Tongue (tissue), 2 donors: Measurements from ENCODE around the gene LEPROT. TPM values are rescaled to one million over a fixed set of nuclear protein-coding genes. Genes with fewer than 3 reads are reported as not detected.
"Not testable (repeated sequence)": the region's sequence is repeated elsewhere in the genome, so short reads cannot be mapped to it uniquely, and the experiment has no call there.

Experiments
- DNase-seq: peaks from one replicate; pipeline ENCODE4 v3.0.0-alpha.2; 2015
- total RNA-seq: library from RNA; depleted of rRNA; stranded (reverse); fragments of >200 nt; gene quantifications from one replicate; pipeline ENCODE4 v1.2.3, GENCODE V29; 2014

The LEPROT gene
- total RNA-seq, 1 donor from 2014 or later = 60.3 TPM

GRCh38 chr1:65437616-65438015 is 17.1 kb downstream of the LEPROT start:
- DNase-seq = no peak

- no peak for DNase-seq
Observed at GRCh38 chr1:65440322-65440900, 19.9 kb downstream of the LEPROT start.

GRCh38 chr1:65440915-65441314 is 20.4 kb downstream of the LEPROT start:
- no peak for DNase-seq

GRCh38 chr1:65441464-65441863 is 21.0 kb downstream of the LEPROT start:
- DNase-seq = no peak

DNA sequence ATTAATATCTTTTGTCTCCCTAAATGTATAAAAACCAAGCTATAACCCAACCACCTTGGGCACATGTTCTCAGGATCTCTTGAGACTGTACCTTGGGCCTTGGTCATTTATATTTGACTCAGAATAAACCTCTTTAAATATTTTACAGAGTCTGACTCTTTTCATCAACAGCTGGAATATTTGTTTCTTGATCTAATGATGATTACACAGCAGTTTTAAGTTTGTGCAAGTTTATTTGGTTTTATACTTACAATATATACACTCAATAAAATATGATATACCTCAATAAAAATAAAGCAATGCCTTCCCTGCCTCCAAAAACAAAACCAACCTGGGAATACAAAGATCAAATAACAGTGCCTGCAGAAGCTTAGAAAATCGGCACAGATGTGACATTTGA is 22.0 kb downstream of the LEPROT start:
- no peak for DNase-seq

DNA sequence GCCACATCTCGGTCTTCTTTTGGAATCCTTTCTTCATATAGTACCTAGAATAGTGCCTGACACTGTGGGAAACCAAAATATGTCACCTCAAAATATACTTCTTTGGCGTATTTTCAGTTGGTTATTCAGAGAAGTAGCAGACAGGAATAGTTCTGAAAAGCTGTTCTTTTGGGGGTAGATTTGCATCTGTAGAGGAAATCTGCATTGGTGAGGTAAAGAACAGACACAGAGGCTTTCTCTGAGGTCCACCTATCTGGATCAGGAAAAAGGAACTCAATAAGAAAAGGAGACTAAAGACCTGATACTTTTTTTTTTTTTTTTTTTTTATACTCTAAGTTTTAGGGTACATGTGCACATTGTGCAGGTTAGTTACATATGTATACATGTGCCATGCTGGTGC is 23.2 kb downstream of the LEPROT start:
- DNase-seq = no peak

DNA sequence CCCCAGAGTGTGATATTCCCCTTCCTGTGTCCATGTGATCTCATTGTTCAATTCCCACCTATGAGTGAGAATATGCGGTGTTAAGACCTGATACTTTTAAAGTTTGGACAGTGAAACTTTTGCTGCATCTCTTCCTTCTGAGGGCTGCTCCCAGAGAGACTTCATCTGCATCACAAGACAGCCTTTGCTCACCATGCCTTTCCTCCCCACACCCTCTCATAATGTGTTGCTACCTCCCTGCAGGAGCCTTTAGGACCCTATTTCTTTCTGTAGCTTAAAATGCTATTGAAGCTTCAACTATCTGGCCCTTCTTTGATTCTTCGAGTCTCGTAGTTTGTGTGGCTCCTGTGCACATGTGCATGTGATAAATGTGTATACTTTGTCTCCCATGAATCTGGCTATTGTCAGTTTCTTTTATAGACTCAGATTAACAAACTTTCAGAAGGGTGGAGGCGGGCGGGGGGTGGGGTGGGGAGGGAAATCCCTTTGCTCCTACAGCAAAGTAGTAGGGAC is 23.7 kb downstream of the LEPROT start:
- no peak for DNase-seq

DNA sequence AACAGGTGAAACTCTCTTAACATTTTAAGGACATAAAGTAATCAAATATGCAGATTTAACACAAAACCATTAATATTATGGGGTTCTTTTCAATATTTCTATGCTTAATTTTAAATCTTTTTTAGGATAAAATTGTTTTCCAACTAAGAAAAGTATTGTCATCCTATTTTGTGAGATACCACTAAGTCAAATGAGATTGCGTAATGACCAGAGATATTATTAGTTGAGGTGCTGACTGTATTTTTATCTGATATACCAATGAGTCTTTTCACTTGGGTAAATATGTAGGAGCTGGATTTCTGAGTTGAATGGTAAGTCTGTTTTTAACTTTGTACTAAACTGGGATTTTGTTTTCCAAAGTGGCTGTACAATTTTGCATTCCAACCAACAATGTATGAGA is 25.4 kb downstream of the LEPROT start:
- DNase-seq = no peak

DNA sequence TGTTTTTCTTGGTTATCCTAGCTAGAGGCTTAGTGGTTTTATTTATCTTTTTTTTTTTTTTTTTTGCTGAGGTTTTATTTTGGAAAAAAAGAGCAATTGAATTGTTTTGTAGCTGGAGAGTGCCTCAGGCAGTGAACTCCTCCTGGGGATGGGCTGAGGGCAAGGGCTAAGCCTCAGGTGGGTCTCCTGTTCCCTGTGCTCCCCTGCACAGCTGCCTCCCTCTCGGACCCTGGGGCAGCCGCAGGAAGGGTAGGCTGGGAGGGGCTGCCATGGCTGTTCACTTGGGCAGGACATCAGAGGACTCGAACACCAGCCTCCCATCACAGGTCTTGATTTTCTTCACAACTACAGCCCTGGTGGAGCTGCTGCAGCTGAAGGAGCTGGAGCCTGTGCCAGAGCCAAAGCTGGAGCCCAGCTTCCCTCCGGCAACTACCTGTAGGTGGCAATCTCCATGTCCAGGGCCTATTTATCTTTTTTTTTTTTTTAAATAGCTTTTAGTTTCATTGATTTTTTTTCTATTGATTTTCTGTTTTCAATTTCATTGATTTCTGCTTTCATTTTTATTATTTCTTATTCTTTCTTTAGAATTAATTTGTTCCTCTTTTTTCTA is 28.9 kb downstream of the LEPROT start:
- DNase-seq = no peak

DNA sequence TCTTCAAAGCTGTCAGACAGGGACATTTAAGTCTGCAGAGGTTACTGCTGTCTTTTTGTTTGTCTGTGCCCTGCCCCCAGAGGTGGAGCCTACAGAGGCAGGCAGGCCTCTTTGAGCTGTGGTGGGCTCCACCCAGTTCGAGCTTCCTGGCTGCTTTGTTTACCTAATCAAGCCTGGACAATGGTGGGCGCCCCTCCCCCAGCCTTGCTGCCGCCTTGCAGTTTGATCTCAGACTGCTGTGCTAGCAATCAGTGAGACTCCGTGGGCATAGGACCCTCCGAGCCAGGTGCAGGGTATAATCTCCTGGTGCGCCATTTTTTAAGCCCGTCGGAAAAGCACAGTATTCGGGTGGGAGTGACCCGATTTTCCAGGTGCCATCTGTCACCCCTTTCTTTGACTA is 35.2 kb downstream of the LEPROT start:
- not testable (repeated sequence) for DNase-seq

DNA sequence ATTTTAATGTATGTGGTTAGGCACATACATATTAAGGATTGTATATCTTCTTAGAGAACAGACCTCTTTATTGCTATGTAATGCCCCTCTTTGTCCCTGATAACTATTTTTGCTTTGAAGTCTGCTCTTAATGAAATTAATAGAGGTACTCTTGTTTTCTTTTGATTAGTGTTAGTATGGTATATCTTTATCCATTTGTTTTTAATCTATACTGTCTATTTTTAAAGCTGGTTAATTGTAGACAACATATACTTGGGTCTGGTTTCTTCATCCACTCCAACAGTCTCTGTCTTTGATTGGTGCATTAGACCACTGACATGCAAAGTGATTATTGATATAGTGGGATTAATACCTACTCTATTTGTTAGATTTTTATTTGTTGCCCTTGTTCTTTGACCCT is 36.0 kb downstream of the LEPROT start:
- DNase-seq = no peak

GRCh38 chr1:65457868-65458267 is 37.4 kb downstream of the LEPROT start:
- no peak for DNase-seq

- DNase-seq = no peak
Observed at GRCh38 chr1:65458730-65459396, 38.4 kb downstream of the LEPROT start.

GRCh38 chr1:65459397-65459768 is 38.9 kb downstream of the LEPROT start:
- DNase-seq = no peak

DNA sequence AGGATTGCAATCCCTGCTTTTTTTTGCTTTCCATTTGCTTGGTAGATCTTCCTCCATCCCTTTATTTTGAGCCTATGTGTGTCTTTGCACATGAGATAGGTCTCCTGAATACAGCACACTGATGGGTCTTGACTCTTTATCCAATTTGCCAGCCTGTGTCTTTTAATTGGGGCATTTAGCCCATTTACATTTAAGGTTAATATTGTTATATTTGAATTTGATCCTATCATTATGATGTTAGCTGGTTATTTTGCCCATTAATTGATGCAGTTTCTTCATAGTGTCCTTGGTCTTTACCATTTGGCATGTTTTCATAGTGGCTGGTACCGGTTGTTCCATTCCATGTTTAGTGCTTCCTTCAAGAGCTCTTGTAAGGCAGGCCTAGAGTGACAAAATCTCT is 45.4 kb downstream of the LEPROT start:
- not testable (repeated sequence) for DNase-seq

- peak; percentile 19 for DNase-seq
Observed at GRCh38 chr1:65467536-65467935, 47.1 kb downstream of the LEPROT start.

DNA sequence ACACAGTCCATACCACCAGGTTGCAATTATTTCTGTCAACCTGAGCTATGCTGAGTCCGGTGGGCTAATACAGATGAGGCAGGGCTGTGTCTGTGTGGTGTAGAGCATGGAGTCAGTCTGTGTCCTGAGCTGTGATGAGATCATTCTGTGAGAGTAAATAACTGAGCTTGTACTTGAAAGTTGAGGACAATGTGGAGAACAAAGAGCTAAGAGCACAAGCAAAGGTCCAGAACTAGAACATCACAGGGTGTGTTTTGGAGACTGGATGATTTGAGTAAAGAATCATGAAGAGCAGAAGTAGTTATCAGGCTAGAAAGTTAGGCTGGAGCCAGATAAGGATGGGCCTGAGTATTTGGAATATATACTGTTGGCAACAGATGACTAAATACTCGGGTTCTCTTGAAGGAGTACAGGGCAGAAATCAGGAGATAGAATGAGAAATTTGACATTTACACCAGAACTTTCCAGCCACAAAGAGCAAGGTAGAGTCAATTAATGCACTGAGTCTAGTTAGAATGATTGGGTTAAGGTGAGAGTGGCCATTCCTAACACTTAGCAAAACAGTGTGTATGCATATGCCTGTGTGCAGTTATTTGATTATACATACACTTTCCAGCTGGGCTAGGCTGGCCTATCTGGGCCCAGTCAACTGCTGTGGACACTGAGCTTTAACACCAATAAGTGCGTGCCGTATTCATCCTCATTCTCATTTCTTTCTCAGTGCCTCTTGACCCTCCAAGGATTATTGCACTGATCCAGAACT is 48.8 kb downstream of the LEPROT start:
- DNase-seq = no peak

DNA sequence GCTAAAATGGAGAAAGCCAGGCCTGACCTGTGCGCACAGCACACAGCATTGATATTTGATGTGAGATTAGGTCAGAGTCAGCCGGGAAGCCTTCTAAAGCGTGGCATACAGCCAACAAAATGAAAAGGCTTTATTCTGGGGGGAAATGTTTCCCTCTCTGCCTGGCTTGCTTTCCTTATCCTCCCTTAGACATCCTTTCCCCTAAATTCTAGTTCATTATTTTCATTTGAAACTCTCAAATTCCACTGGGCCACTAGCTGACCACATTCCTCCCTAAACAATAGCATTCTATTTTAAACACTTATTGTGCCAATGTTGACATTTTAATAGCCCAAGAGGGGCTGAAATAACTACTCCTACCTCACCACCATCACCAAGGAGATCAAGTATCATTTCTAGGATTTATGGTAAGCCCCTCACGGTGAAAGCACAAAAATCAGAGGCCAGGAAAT is 49.4 kb downstream of the LEPROT start:
- DNase-seq = peak; percentile 49

- DNase-seq = no peak
Observed at GRCh38 chr1:65470766-65471165, 50.3 kb downstream of the LEPROT start.

- no peak for DNase-seq
Observed at GRCh38 chr1:65471213-65471833, 50.9 kb downstream of the LEPROT start.

DNA sequence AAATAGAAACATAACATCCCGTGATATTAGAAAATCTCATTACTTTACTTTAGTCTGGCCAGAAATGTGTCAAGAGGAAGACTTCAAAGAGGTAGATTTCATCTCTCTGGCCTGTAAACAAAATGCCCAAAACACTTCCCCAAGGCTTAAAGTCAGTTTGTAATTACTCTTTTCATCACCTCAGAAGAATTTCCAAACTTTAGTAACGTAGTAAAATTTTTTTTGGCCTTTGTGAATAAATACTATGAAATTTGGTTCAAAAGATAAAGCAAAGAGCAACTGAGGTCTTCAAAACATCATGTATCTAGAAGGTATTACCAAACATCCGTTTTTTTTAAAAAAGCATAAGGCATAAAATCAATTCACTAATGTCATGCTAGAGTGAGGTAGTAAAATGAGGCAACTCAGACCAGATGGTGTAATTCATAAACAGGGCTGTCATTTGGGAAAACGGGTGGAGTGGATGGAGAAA is 51.4 kb downstream of the LEPROT start:
- peak; percentile 20 for DNase-seq

- DNase-seq = no peak
Observed at GRCh38 chr1:65476327-65476726, 55.9 kb downstream of the LEPROT start.
